GM12878 (cell line): ENCODE data around the gene ZNF592. TPM values are rescaled to one million over a fixed set of nuclear protein-coding genes. Genes with fewer than 3 reads are reported as not detected.

Experiments
- ATAC-seq: fragments of 200-7000 bp; cut with Tn5 transposase; 3 replicates; pipeline ENCODE4 v1.9.1; 2020; ENCODE audit warnings: mild to moderate bottlenecking, moderate library complexity
- BruUV-seq: library from RNA; stranded (reverse); fragments of 400-500 nt; replicated peaks from 2 replicates; lab custom pipeline; 2021; lab: Mats Ljungman, UMichigan
- CTCF ChIA-PET: fragments of 300-600 bp; sonication (Branson Sonifier 250); formaldehyde crosslinking; extraction: SDS; loops from one replicate; lab custom pipeline; 2021; ENCODE audit warnings: inconsistent platforms; lab: Yijun Ruan, JAX
- POLR2A ChIA-PET: fragments of 350-600 bp; formaldehyde crosslinking; extraction: SDS; loops from one replicate; lab custom pipeline; 2021; ENCODE audit warnings: inconsistent platforms; lab: Charles Lee
- RAD21 ChIA-PET: fragments of 300-600 bp; sonication (Branson Sonifier 250); formaldehyde crosslinking; loops from one replicate; lab custom pipeline; 2023; ENCODE audit warnings: antibody characterized with exemption; ENCODE audit not compliant: unreplicated experiment; lab: Charles Lee
- SMC1A ChIA-PET: fragments of 300-600 bp; sonication (Branson Sonifier 250); formaldehyde crosslinking; loops from one replicate; lab custom pipeline; 2023; ENCODE audit not compliant: unreplicated experiment, uncharacterized antibody; lab: Charles Lee
- DNase-seq: peaks from one replicate; pipeline ENCODE4 v3.0.0-alpha.2; 2011; ENCODE audit warnings: low read depth, low spot score
- FAIRE-seq: peaks from 3 replicates; lab custom pipeline; 2011; peaks lifted over from hg19 to GRCh38; lab: Jason Lieb, UNC
- H2AFZ ChIP-seq: 2 replicates; pipeline ENCODE4 v1.6.0; 2011; ENCODE audit warnings: low read depth, low read length, control low read depth; ENCODE audit not compliant: control insufficient read depth
- H3K27ac ChIP-seq: 2 replicates; pipeline ENCODE4 v1.5.1; 2011; ENCODE audit warnings: control low read depth; ENCODE audit not compliant: control insufficient read depth, insufficient read depth
- H3K27me3 ChIP-seq, 2 experiments: replicated peaks in 1 of 2; 2 replicates each; pipeline versions ENCODE4 v1.6.0 to v1.6.1; 2011; ENCODE audit warnings: low read length in 1 of 2; ENCODE audit not compliant: control insufficient read depth in 2 of 2, insufficient read depth in 2 of 2
- H3K36me3 ChIP-seq, 2 experiments: 2 replicates each; pipeline ENCODE4 v1.5.1; 2011; ENCODE audit warnings: low read length in 1 of 2; ENCODE audit not compliant: control insufficient read depth in 2 of 2, insufficient read depth in 2 of 2
- H3K4me1 ChIP-seq: 2 replicates; pipeline ENCODE4 v1.6.1; 2011; ENCODE audit warnings: mild to moderate bottlenecking, low read length, moderate library complexity, mixed read lengths; ENCODE audit not compliant: control insufficient read depth, insufficient read depth
- H3K4me2 ChIP-seq: 2 replicates; pipeline ENCODE4 v1.6.0; 2011; ENCODE audit warnings: control low read depth; ENCODE audit not compliant: control insufficient read depth, insufficient read depth
- H3K4me3 ChIP-seq: fragments of 200-600 bp; sonication (generic); 2 replicates; pipeline ENCODE4 v1.5.1; 2016
- H3K79me2 ChIP-seq: 2 replicates; pipeline ENCODE4 v1.6.0; 2011; ENCODE audit warnings: low read length; ENCODE audit not compliant: control insufficient read depth, insufficient read depth
- H3K9ac ChIP-seq: 2 replicates; pipeline ENCODE4 v1.8.0; 2011; ENCODE audit warnings: low read length, control low read depth, mixed read lengths; ENCODE audit not compliant: control insufficient read depth, insufficient read depth
- H3K9me3 ChIP-seq: replicated peaks from 3 replicates; pipeline ENCODE4 v1.5.1; 2011; ENCODE audit warnings: mild to moderate bottlenecking, low read length; ENCODE audit not compliant: control insufficient read depth, insufficient read depth
- H4K20me1 ChIP-seq: 2 replicates; pipeline ENCODE4 v1.6.0; 2011; ENCODE audit not compliant: control insufficient read depth, insufficient read depth
- BCL11A ChIP-seq: IDR thresholded peaks from 2 replicates; pipeline ENCODE4 v1.6.1; 2011; ENCODE audit warnings: low read depth, low read length
- BCLAF1 ChIP-seq: fragments of 450-650 bp; IDR thresholded peaks from 2 replicates; pipeline ENCODE4 v1.6.1; 2017; ENCODE audit warnings: antibody characterized with exemption, mild to moderate bottlenecking, moderate library complexity
- BHLHE40 ChIP-seq, 2 experiments: fragments of 450-650 bp in 1 of 2; IDR thresholded peaks; 2 replicates each; pipeline ENCODE4 v1.6.1; 2011 to 2017; ENCODE audit warnings: low read depth in 2 of 2, borderline replicate concordance in 1 of 2, improper control_type of control experiment in 1 of 2, low read length in 1 of 2, mild to moderate bottlenecking in 1 of 2
- CEBPZ ChIP-seq: fragments of 150-350 bp; IDR thresholded peaks from 2 replicates; pipeline ENCODE4 v1.6.1; 2016; ENCODE audit warnings: low read depth, low read length
- CREB1 ChIP-seq: IDR thresholded peaks from 2 replicates; pipeline ENCODE4 v1.6.1; 2012; ENCODE audit warnings: low read depth, mild to moderate bottlenecking, inconsistent platforms
- EED ChIP-seq: sonication (generic); IDR thresholded peaks from 2 replicates; pipeline ENCODE4 v1.6.1; 2016; ENCODE audit warnings: antibody characterized with exemption, low read depth
- EP300 ChIP-seq, 2 experiments: fragments of 150-350 bp in 1 of 2; IDR thresholded peaks; 2 replicates each; pipeline ENCODE4 v1.6.1; 2011 to 2012; ENCODE audit warnings: low read depth in 2 of 2, low read length in 2 of 2, borderline replicate concordance in 1 of 2, improper control_type of control experiment in 1 of 2, inconsistent platforms in 1 of 2; ENCODE audit not compliant: control insufficient read depth in 1 of 2
- IKZF2 ChIP-seq, 2 experiments: fragments of 450-650 bp; IDR thresholded peaks; 2 replicates each; pipeline ENCODE4 v1.6.1; 2017; ENCODE audit warnings: mild to moderate bottlenecking in 2 of 2, moderate library complexity in 2 of 2
- PKNOX1 ChIP-seq: fragments of 450-650 bp; IDR thresholded peaks from 2 replicates; pipeline ENCODE4 v1.6.1; 2016; ENCODE audit warnings: mild to moderate bottlenecking
- ZBED1 ChIP-seq: IDR thresholded peaks from 2 replicates; pipeline ENCODE4 v1.6.1; 2016; ENCODE audit warnings: borderline replicate concordance
- WGBS: methylation state at CpG from one replicate; pipeline ENCODE4 v1.1.6; 2016; ENCODE audit warnings: low lambda C conversion rate; ENCODE audit not compliant: insufficient replicate concordance, insufficient coverage; ENCODE audit errors: missing lambda C conversion rate; 5-methylcytosine and 5-hydroxymethylcytosine counted together
- in situ Hi-C: fragments of 300-500 bp; cut with MboI; formaldehyde crosslinking; loops from 9 replicates; pipeline ENCODE4 v1.14.3; 2018; ENCODE audit warnings: mixed read lengths
- intact Hi-C: fragments of 100-400 bp; cut with micrococcal nuclease; formaldehyde crosslinking; loops from one replicate; pipeline ENCODE4 v1.14.2; 2022; ENCODE audit not compliant: unreplicated experiment
- polyA plus RNA-seq, 11 experiments: library from polyadenylated mRNA; depleted of rRNA in 4 of 11; unstranded in 6 of 11; stranded (reverse) in 5 of 11; fragments of >200 nt; fragmentation: Nextera tagmentation in 4 of 11; fragmentation: Illumina TruSeq in 1 of 11; extraction: Ambion mirVana in 4 of 11; extraction: Trizol in 1 of 11; gene quantifications; 1 replicate in 1 of 11; 2 replicates in 10 of 11; pipeline versions ENCODE4 v1.2.1 to v1.2.3, GENCODE V29; 2011 to 2016; ENCODE audit warnings: inconsistent platforms in 2 of 11, missing spikeins in 2 of 11, low read depth in 1 of 11
- total RNA-seq, 4 experiments: library from RNA; depleted of rRNA in 3 of 4; stranded (reverse); fragments of >200 nt in 3 of 4; fragmentation: Illumina TruSeq in 1 of 4; extraction: Trizol in 1 of 4; gene quantifications; 2 replicates each; pipeline versions ENCODE4 v1.2.1 to v1.2.3, GENCODE V29; 2013 to 2021
- TF ChIP-seq, protein P1 (sequence below): IDR thresholded peaks from 2 replicates; pipeline ENCODE4 v1.6.1; 2012; ENCODE audit warnings: low read depth, low read length, improper control_type of control experiment
- TF ChIP-seq, protein P2 (sequence below): IDR thresholded peaks from 2 replicates; pipeline ENCODE4 v1.6.1; 2011; ENCODE audit warnings: borderline replicate concordance, low read depth, mild to moderate bottlenecking, moderate library complexity, low read length; ENCODE audit not compliant: insufficient read depth, poor library complexity, severe bottlenecking

ZNF592 gene
- total and polyA plus RNA-seq, 10 of the 15 experiments (the other 5 are each of a cell fraction or from before 2014, with no cell fraction given), result 0.95 to 23.7 (median 8.6) TPM

- no peak overlapping the region for H3K4me2 ChIP-seq
- no peaks in the 10 kb centered on the region for H3K36me3 ChIP-seq
- no peaks in the 10 kb centered on the region for H3K9me3 ChIP-seq
- ChIA-PET CTCF (interaction anchor here (0.7 to 1.2 kb wide), 3 partner anchors 35 to 196 kb away, joined by 3 to 5 read pairs (median 3); no protein-coding TSS in a partner anchor), POLR2A (no interaction called here), RAD21 (interaction anchor here (0.7 to 1.3 kb wide), 2 partner anchors 44 to 99 kb away, joined by 3 to 4 read pairs; no protein-coding TSS in a partner anchor), SMC1A (interaction anchor here (0.6 to 1.6 kb wide), 5 partner anchors 9 to 120 kb away, joined by 3 to 5 read pairs (median 3); no protein-coding TSS in a partner anchor)
- peaks cover 0 to 4% of the 10 kb centered on the region in 2 experiments; a peak in 3 of 4 replicates for H3K27me3 ChIP-seq
- no peaks in the 10 kb centered on the region for H3K4me1 ChIP-seq
- BruUV-seq, result no TSS peak
- ATAC-seq (no peak), FAIRE-seq (no peak), DNase-seq (no peak)
- no peak overlapping the region for H3K4me3 ChIP-seq
- H2AFZ ChIP-seq, result no peak overlapping the region
- H3K9ac ChIP-seq, result no peak overlapping the region
- H3K79me2 ChIP-seq, result no peaks in the 10 kb centered on the region
- in situ Hi-C loops (no loop called here), intact Hi-C loops (no loop called here)
- no peak overlapping the region for H3K27ac ChIP-seq
- H4K20me1 ChIP-seq, result no peaks in the 10 kb centered on the region
- 76% methylated on average over 9 of the region's 9 CpGs for WGBS
- TF ChIP-seq CEBPZ, result no peak
- TF ChIP-seq ZBED1, result no peak
- no peak for TF ChIP-seq EP300 (IDR thresholded peaks at IDR 0.05; ENCODE audit: borderline replicate concordance in 1 of 2, control insufficient read depth in 1 of 2, low read depth in 2 of 2, low read length in 2 of 2)
- TF ChIP-seq BHLHE40 (IDR thresholded peaks at IDR 0.05; ENCODE audit: borderline replicate concordance in 1 of 2, low read depth in 2 of 2, low read length in 1 of 2), result no peak
- no peak for TF ChIP-seq EED
- no peak for TF ChIP-seq BCL11A
- TF ChIP-seq, protein P1, sequence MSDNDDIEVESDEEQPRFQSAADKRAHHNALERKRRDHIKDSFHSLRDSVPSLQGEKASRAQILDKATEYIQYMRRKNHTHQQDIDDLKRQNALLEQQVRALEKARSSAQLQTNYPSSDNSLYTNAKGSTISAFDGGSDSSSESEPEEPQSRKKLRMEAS, result no peak
- no peak for TF ChIP-seq IKZF2 (IDR thresholded peaks at IDR 0.05)
- no peak for TF ChIP-seq BCLAF1
- TF ChIP-seq, protein P2, sequence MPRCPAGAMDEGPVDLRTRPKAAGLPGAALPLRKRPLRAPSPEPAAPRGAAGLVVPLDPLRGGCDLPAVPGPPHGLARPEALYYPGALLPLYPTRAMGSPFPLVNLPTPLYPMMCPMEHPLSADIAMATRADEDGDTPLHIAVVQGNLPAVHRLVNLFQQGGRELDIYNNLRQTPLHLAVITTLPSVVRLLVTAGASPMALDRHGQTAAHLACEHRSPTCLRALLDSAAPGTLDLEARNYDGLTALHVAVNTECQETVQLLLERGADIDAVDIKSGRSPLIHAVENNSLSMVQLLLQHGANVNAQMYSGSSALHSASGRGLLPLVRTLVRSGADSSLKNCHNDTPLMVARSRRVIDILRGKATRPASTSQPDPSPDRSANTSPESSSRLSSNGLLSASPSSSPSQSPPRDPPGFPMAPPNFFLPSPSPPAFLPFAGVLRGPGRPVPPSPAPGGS, result no peak
- no peak for TF ChIP-seq PKNOX1
- no peak for TF ChIP-seq CREB1
Observed at GRCh38 chr15:84827246-84827645, 78.9 kb downstream of the ZNF592 start.
